K562 (cell line): Measurements from ENCODE around the gene FGF14. TPM values are rescaled to one million over a fixed set of nuclear protein-coding genes. Genes with fewer than 3 reads are reported as not detected.

Experiments used
- ATAC-seq: fragments of 200-7000 bp; cut with Tn5 transposase; 3 replicates; pipeline ENCODE4 v1.9.1; 2020; ENCODE audit warnings: moderate library complexity
- BruUV-seq: library from RNA; stranded (reverse); fragments of 400-500 nt; replicated peaks from 2 replicates; lab custom pipeline; 2021; lab: Mats Ljungman, UMichigan
- CTCF ChIA-PET: fragments of 300-600 bp; formaldehyde crosslinking; extraction: SDS; loops from one replicate; lab custom pipeline; 2021; ENCODE audit warnings: low intra/inter-chr PET ratio; lab: Yijun Ruan, JAX
- POLR2A ChIA-PET: fragments of 300-600, 350-650 bp; sonication (Branson Sonifier 250); formaldehyde crosslinking; extraction: SDS; loops from one replicate; lab custom pipeline; 2021; ENCODE audit warnings: antibody characterized with exemption, inconsistent platforms; lab: Yijun Ruan, JAX
- DNase-seq, 4 experiments: peaks; one replicate each; pipeline versions ENCODE4 v3.0.0 to v3.0.0-alpha.2; 2011 to 2018; ENCODE audit warnings: low spot score in 3 of 4, mixed read lengths in 3 of 4; ENCODE audit errors: extremely low read depth in 1 of 4
- FAIRE-seq: peaks from 2 replicates; lab custom pipeline; 2011; peaks lifted over from hg19 to GRCh38; lab: Jason Lieb, UNC
- H2AFZ ChIP-seq: 2 replicates; pipeline ENCODE4 v1.6.0; 2011; ENCODE audit warnings: low read depth, low read length, control low read depth, inconsistent platforms
- H3K27ac ChIP-seq: fragments of 200-600 bp; 3 replicates; pipeline ENCODE4 v1.8.0; 2011; ENCODE audit warnings: low read depth, mild to moderate bottlenecking, control low read depth, inconsistent platforms, low read length, moderate library complexity, mixed read lengths; ENCODE audit errors: extremely low read depth
- H3K27me3 ChIP-seq, 2 experiments: fragments of 300-600 bp in 1 of 2; 2 replicates in 1 of 2; 3 replicates in 1 of 2; pipeline versions ENCODE4 v1.6.0 to v1.8.0; 2011; ENCODE audit warnings: inconsistent platforms in 2 of 2, low read length in 2 of 2, mild to moderate bottlenecking in 1 of 2, mixed read lengths in 1 of 2, moderate library complexity in 1 of 2; ENCODE audit not compliant: control insufficient read depth in 2 of 2, insufficient read depth in 2 of 2
- H3K36me3 ChIP-seq: fragments of 300-600 bp; 3 replicates; pipeline ENCODE4 v1.8.0; 2011; ENCODE audit warnings: mild to moderate bottlenecking, low read length, inconsistent platforms; ENCODE audit not compliant: control insufficient read depth, insufficient read depth
- H3K4me1 ChIP-seq, 2 experiments: fragments of 200-600 bp in 1 of 2; replicated peaks in 1 of 2; 2 replicates in 1 of 2; 3 replicates in 1 of 2; pipeline versions ENCODE4 v1.5.1 to v1.8.0; 2011; ENCODE audit warnings: inconsistent platforms in 2 of 2, low read length in 2 of 2, mild to moderate bottlenecking in 1 of 2, mixed read lengths in 1 of 2, moderate library complexity in 1 of 2; ENCODE audit not compliant: control insufficient read depth in 2 of 2, insufficient read depth in 2 of 2
- H3K4me2 ChIP-seq: 2 replicates; pipeline ENCODE4 v1.6.1; 2011; ENCODE audit warnings: low read length, control low read depth, inconsistent platforms, mixed read lengths; ENCODE audit not compliant: insufficient read depth
- H3K4me3 ChIP-seq: fragments of 200-600 bp; sonication (generic), shearing (Covaris generic); 2 replicates; pipeline ENCODE4 v1.5.1; 2016; ENCODE audit warnings: control low read depth, inconsistent platforms
- H3K79me2 ChIP-seq: fragments of 200-600 bp; 3 replicates; pipeline ENCODE4 v1.8.0; 2011; ENCODE audit warnings: low read length, inconsistent platforms; ENCODE audit not compliant: control insufficient read depth, insufficient read depth
- H3K9ac ChIP-seq, 2 experiments: 2 replicates each; pipeline versions ENCODE4 v1.6.0 to v1.6.1; 2011; ENCODE audit warnings: low read depth in 2 of 2, low read length in 2 of 2, control low read depth in 1 of 2, inconsistent platforms in 1 of 2, mild to moderate bottlenecking in 1 of 2, mixed read lengths in 1 of 2; ENCODE audit not compliant: insufficient read depth in 1 of 2
- H3K9me1 ChIP-seq: one replicate; pipeline ENCODE4 v1.6.0; 2011; ENCODE audit warnings: inconsistent platforms, mild to moderate bottlenecking, low read length, moderate library complexity; ENCODE audit not compliant: control insufficient read depth, insufficient read depth
- H3K9me3 ChIP-seq: replicated peaks from 2 replicates; pipeline ENCODE4 v1.5.1; 2011; ENCODE audit warnings: low read depth, low read length, inconsistent platforms; ENCODE audit not compliant: control insufficient read depth, insufficient read depth
- H4K20me1 ChIP-seq: replicated peaks from 2 replicates; pipeline ENCODE4 v1.6.1; 2011; ENCODE audit warnings: low read length, inconsistent platforms, mixed read lengths; ENCODE audit not compliant: control insufficient read depth, insufficient read depth
- EGR1 ChIP-seq: fragments of 450-650 bp; conservative IDR thresholded peaks from 2 replicates; pipeline ENCODE4 v1.6.1; 2017; ENCODE audit warnings: mild to moderate bottlenecking
- ESRRA ChIP-seq: fragments of 450-650 bp; IDR thresholded peaks from 2 replicates; pipeline ENCODE4 v1.6.1; 2014; ENCODE audit warnings: low read depth, mild to moderate bottlenecking, moderate library complexity, borderline replicate concordance
- MAZ ChIP-seq, 2 experiments: fragments of 450-650 bp in 1 of 2; sonication (generic) in 1 of 2; formaldehyde crosslinking; IDR thresholded peaks in 1 of 2; conservative IDR thresholded peaks in 1 of 2; 2 replicates each; pipeline versions ENCODE4 v1.4.0 to v1.5.0; 2020; ENCODE audit warnings: mild to moderate bottlenecking in 1 of 2, missing genetic modification reagents in 1 of 2
- MEF2A ChIP-seq: IDR thresholded peaks from 2 replicates; pipeline ENCODE4 v1.6.1; 2011; ENCODE audit warnings: low read depth, mild to moderate bottlenecking, low read length, moderate library complexity; ENCODE audit not compliant: control insufficient read depth
- REST ChIP-seq, 2 experiments: fragments of 450-650 bp; formaldehyde crosslinking in 1 of 2; IDR thresholded peaks; 2 replicates each; pipeline versions ENCODE4 v1.4.0 to v1.6.1; 2014 to 2020; ENCODE audit warnings: mild to moderate bottlenecking in 2 of 2, borderline replicate concordance in 1 of 2, low read depth in 1 of 2
- RNF2 ChIP-seq: sonication (generic); IDR thresholded peaks from 2 replicates; pipeline ENCODE4 v1.6.1; 2016
- SRSF7 ChIP-seq: fragments of 200-400 bp; formaldehyde crosslinking; optimal IDR thresholded peaks from 2 replicates; pipeline ENCODE3; 2017; ENCODE audit warnings: mild to moderate bottlenecking, low read depth, low read length
- TAF1 ChIP-seq: IDR thresholded peaks from 2 replicates; pipeline ENCODE4 v1.6.1; 2011; ENCODE audit warnings: mild to moderate bottlenecking, low read length, moderate library complexity; ENCODE audit not compliant: insufficient read depth, control insufficient read depth, severe bottlenecking; ENCODE audit errors: extremely low read depth
- ZBTB1 ChIP-seq: sonication (generic); formaldehyde crosslinking; IDR thresholded peaks from 2 replicates; pipeline ENCODE4 v1.8.1; 2023; ENCODE audit warnings: missing genetic modification reagents, low read depth, mild to moderate bottlenecking, borderline replicate concordance
- ZBTB5 ChIP-seq: fragments of 450-650 bp; IDR thresholded peaks from 2 replicates; pipeline ENCODE4 v1.6.1; 2017; ENCODE audit warnings: antibody characterized with exemption
- ZNF395 ChIP-seq: fragments of 200-800 bp; sonication (Bioruptor generic); IDR thresholded peaks from 2 replicates; pipeline ENCODE4 v1.6.1; 2017; ENCODE audit warnings: missing genetic modification characterization, missing compliant biosample characterization
- WGBS: fragments of 100-300 bp; shearing (Covaris generic); methylation state at CpG from one replicate; pipeline ENCODE4 v1.1.6; 2016; ENCODE audit warnings: low coverage, mixed read lengths; ENCODE audit not compliant: insufficient coverage; ENCODE audit errors: missing lambda C conversion rate; 5-methylcytosine and 5-hydroxymethylcytosine counted together
- in situ Hi-C: fragments of 300-500 bp; cut with MboI; formaldehyde crosslinking; loops from 4 replicates; pipeline ENCODE4 v1.15.0; 2018; ENCODE audit warnings: inconsistent platforms, mixed read lengths
- intact Hi-C: fragments of 100-400 bp; cut with micrococcal nuclease; formaldehyde crosslinking; loops from 2 replicates; pipeline ENCODE4 v1.14.2; 2022
- polyA plus RNA-seq, 8 experiments: library from polyadenylated mRNA; depleted of rRNA in 4 of 8; stranded (reverse) in 5 of 8; unstranded in 3 of 8; fragments of >200 nt; fragmentation: Nextera tagmentation in 2 of 8; fragmentation: Illumina TruSeq in 1 of 8; extraction: Ambion mirVana in 2 of 8; extraction: Trizol in 1 of 8; gene quantifications; 2 replicates each; pipeline versions ENCODE4 v1.2.1 to v1.2.3, GENCODE V29; 2011 to 2014; ENCODE audit warnings: inconsistent platforms in 1 of 8, missing spikeins in 1 of 8
- total RNA-seq, 7 experiments: library from RNA; depleted of rRNA in 6 of 7; stranded (reverse); fragments of >200 nt in 6 of 7; fragmentation: Illumina TruSeq in 2 of 7; extraction: Trizol in 2 of 7; gene quantifications; 2 replicates each; pipeline versions ENCODE4 v1.2.1 to v1.2.3, GENCODE V29; 2011 to 2021; ENCODE audit warnings: low replicate concordance in 1 of 7

Gene FGF14
- total and polyA plus RNA-seq, 9 of the 15 experiments (the other 6 are each of a cell fraction or from before 2014, with no cell fraction given): not detected

- no peak overlapping the region for H3K27ac ChIP-seq
- no peaks in the 10 kb centered on the region for H3K79me2 ChIP-seq
- in situ Hi-C loops: no loop called here
- H3K27me3 ChIP-seq: no peaks in the 10 kb centered on the region
- CTCF ChIA-PET: no interaction called here
- DNase-seq (no peak), ATAC-seq (no peak), FAIRE-seq (no peak)
- no peaks in the 10 kb centered on the region for H3K9me1 ChIP-seq
- BruUV-seq: no TSS peak
- no peak overlapping the region for H3K4me3 ChIP-seq
- H4K20me1 ChIP-seq: no peaks in the 10 kb centered on the region
- H2AFZ ChIP-seq: no peak overlapping the region
- 0% methylated on average over 1 of the region's 1 CpG for WGBS
- no peak overlapping the region for H3K9ac ChIP-seq
- no peaks in the 10 kb centered on the region for H3K9me3 ChIP-seq
- POLR2A ChIA-PET: no interaction called here
- intact Hi-C loops: no loop called here
- no peaks in the 10 kb centered on the region for H3K4me1 ChIP-seq
- H3K36me3 ChIP-seq: no peaks in the 10 kb centered on the region
- no peak overlapping the region for H3K4me2 ChIP-seq
- TF ChIP-seq EGR1 (no peak), SRSF7 (no peak), ESRRA (no peak), TAF1 (no peak), MEF2A (no peak), ZNF395 (CRISPR knock-in tag) (no peak), ZBTB1 (CRISPR knock-in tag) (no peak), MAZ (CRISPR knock-in tag; conservative IDR thresholded peaks at IDR 0.05 in 1 of 2, IDR thresholded peaks at IDR 0.05 in 1 of 2) (no peak), REST (IDR thresholded peaks at IDR 0.05; ENCODE audit: borderline replicate concordance) (no peak), REST (CRISPR knock-in tag; IDR thresholded peaks at IDR 0.05; ENCODE audit: low read depth) (no peak), RNF2 (no peak), ZBTB5 (no peak)
Measured at GRCh38 chr13:102267191-102267590, 134.7 kb downstream of the FGF14 start.
